Activated CD4-positive, CD25-positive, alpha-beta regulatory T cell treated with anti-CD3 and anti-CD28 coated beads, Interleukin-2, amount 50 U/mL, for 72 hours (primary cell): Measurements from ENCODE around the gene RTN4RL1.
"Not testable (repeated sequence)": the region's sequence is repeated elsewhere in the genome, so short reads cannot be mapped to it uniquely, and the experiment has no call there.

ENCODE experiments used
- DNase-seq: peaks from one replicate; pipeline ENCODE4 v3.0.0; 2021

Gene RTN4RL1

DNA sequence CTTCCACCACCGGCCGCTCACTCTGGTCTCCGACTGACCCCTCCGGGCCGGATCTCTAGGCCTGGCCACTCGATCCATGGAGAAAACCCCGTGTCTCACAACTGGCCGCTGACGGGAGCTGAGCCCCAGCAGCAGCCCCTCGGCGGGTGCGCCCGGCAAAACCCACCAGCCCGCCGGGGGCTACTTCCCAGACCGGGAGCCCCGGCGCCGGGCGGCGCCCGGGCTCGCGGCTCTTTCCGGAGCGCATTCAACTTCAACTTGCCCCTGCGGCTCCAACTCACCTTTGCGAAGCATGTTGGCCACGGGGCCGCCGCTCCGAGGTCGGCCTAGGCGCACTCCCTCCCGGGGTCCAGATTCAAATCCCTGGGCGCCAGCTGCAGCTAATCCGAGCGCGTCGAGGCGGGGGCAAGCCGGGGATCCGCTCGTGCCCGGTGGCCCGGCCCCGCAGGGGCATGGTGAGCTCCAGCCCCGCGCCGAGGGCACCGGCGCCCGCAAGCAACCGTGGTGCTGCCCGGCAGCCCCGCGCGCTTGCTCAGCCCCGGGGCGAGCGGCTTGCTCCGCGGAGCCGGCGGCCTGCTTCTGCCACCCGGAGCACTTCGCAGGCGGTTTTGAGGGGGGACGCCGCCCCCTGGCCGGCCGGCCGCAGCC is 438 bp downstream of the RTN4RL1 start:
- no peak for DNase-seq

DNA sequence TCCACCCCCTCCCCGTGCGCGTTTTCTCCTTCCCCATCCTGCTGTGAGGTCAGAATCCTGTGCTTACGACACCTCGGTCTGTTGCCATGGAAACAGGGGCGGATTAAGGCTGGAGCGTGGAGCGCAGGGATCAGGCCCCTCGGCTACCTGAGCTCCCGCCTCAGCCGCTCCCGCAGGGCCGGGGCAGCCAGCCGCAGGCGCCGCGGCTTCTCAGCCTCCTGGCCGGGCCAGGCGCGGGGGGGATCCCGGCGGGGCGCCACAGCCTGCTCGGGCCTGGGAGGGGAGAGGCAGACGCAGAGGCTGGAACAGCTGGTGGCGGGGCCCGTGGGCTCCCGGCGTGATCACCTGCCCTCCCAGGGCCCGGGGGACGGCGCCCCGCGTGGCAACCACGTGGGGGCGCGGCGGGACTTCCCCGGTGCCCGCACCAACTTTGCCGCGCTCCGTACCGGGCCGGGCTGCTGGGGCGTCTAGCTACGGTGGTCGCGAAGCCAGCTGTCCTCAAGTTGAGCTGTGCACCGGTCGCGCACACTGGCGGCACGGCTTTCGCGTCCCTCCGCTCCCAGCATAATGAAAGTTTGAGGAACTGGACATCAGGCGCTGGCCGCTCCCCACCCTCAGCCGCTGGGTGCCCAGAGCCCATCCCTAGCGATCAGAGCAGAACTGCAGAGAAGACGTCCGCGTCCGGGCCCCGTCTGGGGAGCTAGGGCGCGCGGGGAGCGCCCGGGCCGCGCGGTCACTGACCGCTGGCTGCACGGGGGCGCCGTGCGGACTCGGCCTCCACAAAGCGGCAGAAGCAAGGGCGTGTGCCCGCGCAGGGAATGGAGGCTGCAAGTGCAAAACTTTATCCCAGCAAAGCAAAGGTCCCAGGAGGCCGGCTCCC is 1.2 kb downstream of the RTN4RL1 start:
- DNase-seq, result no peak

DNA sequence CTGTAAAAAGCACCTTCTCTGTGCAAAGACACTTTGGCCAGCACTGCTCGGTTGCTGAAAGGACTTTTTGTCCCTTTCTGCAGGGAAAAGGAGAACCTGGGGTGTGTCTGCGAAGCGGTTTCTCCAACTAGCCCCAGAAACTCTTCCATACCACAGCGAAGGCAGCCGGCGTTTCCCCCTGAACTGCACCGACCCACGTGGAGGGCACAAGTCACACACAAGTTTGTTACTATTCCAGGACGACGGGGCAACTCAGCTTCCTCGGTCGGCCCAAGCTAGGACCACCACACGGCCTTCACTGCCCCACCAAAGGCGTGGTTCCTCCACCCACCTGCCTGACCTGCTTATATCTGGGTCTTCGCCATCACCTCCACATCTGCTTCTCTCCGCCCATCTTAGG is 1.9 kb downstream of the RTN4RL1 start:
- DNase-seq, result no peak

DNA sequence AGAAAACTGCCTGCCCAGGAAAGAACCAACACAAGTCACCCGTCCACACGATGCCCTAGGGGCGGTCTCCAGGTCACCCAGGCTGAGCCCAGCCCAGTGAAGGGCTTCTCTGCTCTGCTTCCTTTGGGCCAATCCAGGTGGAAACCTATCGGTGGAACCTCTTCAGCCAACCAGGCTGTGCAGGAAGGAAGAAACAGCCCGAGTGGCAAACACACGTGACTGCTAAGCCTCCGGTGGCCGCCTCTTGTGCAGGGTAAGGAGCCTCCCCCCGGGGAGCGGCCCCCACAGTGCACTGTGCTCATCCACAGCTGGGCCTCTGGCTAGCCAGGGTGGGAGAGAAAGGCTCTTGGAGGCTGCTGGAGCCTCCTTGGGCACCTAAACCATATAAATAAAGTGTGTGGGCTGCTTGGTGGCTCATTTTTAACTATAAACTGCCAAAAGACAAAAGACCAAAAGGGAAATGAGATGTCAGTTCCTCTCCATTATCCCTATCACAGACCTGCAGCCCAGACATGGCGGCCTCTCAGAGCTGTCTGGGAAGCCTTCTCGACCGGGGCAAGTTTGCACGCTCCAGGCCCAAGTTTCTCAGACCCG is 2.4 kb downstream of the RTN4RL1 start:
- no peak for DNase-seq

DNA sequence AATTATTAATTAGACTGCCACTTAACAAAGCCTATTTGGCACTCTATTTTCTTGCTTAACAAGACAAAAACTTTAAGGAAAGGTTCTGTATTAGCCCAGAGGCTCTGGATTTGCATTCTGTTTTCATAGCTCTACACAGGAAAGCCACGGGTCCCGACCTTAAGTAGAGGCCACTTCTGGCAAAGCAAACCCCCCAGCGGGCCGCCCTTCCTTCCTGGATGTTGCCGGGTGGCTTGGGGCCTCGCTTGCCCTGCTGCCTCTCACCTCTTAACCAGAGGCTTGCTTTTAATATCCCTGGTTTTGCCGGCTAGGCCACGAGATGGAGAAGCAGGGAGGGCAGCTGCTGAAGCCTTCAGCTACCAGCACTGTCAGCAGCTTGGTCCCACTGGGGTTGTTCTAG is 4.4 kb downstream of the RTN4RL1 start:
- DNase-seq, result no peak

DNA sequence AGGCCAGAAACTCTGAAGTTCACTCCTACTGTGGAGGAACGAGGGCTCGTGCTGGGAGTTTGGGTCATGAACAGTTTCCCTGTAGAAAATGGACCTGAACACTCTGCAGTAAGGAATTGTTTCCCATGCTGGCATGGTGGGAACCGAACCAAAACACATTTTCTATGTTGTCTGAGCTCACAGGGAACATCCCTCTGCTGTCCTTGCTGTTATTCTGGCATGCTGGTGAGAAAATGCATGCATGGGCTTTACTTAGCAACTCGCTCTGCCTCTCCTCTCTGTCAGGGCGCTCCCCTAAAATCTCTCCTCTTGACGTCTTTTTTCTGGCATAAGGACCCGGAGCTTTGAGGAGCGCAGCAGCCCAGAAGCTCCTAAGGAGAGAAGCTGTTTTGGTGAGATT is 5.4 kb downstream of the RTN4RL1 start:
- DNase-seq, result no peak

DNA sequence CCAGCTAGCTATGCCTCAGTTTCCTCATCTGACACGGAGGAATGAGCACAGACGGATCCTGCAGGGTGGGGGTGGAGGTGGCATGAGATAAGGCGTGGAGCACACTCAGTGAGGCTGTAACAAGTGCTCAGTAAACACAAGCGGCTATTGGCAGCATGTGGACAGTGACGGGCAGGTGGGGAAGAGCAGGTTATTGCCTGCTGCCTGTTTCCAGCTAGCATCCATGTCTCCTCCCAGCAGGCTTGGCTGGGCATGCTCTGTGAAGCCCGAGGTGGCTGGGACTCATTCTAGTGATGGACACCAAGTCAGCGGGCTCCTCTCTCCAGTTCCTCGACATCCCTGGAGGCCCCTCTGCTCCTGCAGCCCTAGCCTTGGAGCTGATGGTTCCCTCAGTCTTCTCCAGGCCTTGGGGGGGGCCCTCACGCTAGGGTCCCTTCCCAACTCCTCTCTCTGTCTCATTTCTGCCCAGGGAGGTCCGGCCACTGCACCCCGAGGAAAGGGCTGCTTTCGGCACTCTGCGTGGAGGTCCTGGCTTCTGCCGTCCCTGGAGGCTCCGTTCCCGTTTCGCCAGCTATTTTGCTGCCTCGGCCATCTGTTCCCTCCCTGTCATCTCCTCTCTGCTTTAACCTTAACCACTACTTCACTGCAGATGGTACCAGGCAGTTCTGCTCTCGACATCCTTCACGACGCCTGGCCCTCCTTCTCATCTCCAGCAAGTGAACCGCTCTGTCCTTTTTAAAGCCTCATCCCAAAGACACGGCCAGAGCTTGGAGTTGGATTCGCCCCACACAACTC is 6.2 kb downstream of the RTN4RL1 start:
- no peak for DNase-seq

DNA sequence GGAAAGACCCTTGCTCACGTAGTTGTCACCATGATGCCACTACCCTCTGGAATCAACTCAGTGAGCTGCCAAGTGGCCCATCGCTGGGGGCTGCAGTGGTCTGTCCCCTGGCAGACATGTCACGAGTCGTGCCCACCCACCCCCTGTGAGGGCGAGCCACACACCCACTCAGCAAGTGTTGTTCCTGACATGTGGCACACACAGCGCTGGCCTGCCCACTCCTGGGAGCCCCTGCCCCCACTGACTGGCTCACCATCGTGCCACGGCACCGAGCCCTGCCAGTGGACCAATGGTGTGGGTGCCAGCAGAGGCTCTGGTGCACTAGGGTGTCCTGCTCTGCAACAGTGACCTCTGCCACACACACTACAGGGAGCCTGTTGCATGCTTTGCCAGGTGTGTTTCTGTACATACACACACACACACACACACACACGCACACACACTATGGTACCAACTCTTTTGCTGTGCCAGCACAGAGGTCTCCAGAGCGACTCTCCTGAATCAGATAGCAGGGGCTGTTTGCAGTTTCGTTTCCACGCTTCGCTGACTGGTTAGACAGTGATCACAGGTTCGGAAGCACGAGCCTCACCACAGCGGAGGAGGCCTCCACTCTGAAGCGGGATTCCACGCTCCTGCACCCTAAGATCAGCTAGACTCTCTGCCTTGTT is 7.7 kb downstream of the RTN4RL1 start:
- DNase-seq, result no peak

DNA sequence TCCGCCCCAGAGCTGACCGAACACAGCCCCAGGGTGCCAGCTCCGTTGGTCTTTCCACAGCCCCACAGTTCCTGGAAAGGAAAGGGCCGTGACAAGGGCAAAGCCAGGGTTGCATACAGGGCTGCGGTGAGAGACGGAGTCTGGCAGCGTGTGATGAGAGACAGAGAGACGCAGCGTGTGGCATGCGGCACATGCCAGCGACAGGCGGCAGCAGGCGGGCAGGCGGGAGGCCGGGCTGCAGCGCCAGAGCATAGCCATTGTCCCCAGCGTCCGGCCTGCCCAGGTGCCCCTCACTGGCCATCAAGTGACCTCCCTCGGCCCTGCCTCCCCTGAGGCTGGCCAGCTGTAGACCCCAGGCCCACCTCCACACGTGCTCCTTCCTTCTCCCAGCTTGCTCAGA is 8.6 kb downstream of the RTN4RL1 start:
- no peak for DNase-seq

DNA sequence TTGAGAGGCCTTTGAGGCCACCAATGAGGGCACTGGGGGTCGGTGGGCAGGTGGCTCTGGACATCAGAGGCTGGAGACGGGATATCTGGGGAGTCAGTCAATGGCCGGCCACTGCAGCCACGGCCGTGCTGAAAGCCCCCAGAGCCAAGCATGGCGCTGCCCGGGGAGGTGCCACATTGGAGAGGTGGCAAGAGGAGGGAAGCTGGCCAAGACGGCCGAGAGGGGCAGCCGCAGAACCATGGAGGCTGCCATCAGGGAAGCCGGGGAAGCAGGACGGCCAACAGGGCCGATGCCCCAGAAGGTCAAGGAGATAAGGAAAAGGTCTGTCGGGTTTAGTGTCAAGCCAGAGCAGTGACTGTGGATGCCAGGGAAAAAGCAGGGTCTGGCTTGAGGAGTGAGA is 9.8 kb downstream of the RTN4RL1 start:
- no peak for DNase-seq

DNA sequence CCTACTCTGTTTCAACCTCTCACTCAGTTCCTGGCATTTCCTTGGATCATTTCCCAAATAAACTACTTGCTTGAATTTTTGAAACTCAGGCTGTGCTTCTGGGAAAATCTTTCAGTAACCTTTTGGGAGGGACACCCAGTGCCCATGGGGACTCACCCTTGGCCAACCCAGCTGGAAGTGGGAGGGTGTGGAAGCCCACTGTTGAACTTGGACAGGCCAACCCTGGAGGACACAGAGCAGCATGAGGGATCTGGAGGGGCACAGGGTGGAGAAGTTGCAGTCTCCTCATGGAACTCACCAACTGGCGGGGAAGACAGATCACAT is 11.2 kb downstream of the RTN4RL1 start:
- no peak for DNase-seq

DNA sequence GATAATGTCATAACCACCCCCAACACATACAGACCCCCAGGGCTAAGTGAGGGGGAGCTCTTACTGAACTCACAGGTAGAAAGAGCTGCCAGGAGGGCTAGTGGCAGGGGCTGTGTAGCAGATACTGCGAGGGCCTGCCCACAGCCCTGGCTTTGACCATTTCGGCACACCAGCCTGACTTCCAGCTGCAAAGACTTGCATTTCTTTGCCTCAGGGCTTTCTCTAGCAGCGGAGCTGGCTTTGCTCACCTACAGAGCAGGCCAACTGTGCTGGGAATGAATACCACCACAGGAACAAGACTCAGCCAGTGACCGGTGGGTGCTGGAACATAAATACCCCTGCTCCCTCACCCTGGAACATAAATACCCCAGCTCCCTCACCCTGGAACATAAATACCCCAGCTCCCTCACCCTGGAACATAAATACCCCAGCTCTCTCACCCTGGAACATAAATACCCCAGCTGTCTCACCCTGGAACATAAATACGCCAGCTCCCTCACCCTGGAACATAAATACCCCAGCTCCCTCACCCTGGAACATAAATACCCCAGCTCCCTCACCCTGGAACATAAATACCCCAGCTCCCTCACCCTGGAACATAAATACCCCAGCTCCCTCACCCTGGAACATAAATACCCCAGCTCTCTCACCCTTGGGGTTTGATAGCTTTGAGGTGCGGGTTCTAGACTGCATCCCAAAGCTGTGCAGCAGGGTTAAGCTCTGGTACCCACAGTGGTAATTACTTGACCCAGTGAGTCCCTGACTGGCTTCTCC is 11.7 kb downstream of the RTN4RL1 start:
- not testable (repeated sequence) for DNase-seq

DNA sequence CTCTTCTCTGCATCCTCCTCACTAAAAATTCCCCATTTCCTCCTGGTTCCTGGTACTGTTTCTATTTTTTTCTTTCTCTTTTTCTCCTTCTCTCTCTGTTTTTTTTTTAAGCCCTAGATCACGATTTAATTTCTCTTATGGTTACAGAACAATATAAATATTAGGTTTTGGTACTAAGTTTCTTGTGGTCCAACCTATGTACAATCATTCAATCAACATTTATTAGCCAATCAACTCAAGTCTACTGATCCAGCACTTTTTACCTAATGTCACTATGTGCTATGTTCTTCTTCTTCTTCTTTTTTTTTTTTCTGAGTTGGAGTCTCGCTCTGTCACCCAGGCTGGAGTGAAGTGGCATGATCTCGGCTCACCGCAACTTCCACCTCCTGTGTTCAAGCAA is 12.6 kb downstream of the RTN4RL1 start:
- DNase-seq, result no peak

DNA sequence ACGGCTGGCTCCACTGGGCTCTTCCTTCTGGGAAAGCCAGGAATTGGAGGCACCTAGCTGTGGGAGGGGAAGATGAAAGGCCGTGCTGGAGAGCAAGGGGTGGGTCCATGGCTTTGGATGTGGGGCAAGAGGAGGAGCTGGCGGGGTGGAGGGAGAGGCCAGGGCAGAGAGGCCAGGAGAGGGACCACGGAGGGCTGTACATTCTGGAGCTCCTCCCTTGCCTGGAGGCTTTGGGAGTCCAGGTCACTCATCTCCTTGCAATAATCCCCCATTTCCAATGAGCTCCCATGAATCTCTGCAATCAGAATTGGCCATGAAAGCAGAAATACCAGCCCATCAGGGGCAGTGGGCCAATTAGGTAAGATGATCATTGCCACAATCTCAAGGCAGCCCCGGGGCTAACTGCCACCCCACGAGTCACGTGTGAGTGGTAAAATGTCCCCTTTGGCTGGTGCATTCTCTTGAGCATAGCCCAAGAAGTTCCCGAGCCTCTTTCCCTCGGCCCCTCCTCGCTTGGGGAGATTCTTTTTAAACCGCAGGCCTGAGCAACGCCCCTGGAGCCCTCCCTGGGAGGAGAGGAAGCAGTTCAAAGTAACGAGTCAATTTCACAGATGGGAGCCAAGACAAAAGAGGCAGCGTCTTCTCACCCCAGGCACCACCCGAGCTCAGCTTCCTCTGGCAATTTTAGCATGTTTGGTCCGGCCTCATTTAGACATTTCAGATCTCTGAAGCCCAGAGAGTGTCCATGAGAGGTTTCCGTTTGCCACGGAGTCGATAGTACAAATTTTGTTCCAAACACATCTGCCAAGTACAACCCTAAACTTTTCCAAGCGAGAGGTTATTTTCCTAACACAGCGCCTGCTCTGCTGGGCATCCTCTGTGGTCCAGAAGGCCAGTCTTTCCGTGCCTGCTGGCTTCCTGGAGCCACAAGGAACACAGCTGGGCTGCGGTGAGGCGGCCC is 13.4 kb downstream of the RTN4RL1 start:
- DNase-seq, result no peak

DNA sequence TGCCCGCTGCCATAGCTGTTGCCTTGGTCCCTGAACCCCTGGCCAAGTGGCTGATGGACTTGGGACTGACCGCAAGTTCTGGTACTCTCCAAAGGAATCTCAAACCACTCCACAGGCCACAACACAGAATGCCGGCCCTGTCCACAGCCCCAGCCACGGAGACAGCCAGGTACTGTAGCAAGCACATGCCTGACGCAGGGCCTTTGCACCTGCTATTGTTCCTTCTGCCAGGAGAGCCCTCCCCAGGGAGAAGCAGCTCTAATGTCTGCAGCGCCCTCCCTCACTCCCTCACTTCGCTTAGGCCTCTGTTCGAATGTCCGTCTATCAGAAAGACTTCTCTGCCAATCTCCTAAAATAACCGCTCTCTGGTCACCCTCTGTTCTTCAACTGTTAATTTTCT is 15.4 kb downstream of the RTN4RL1 start:
- no peak for DNase-seq

DNA sequence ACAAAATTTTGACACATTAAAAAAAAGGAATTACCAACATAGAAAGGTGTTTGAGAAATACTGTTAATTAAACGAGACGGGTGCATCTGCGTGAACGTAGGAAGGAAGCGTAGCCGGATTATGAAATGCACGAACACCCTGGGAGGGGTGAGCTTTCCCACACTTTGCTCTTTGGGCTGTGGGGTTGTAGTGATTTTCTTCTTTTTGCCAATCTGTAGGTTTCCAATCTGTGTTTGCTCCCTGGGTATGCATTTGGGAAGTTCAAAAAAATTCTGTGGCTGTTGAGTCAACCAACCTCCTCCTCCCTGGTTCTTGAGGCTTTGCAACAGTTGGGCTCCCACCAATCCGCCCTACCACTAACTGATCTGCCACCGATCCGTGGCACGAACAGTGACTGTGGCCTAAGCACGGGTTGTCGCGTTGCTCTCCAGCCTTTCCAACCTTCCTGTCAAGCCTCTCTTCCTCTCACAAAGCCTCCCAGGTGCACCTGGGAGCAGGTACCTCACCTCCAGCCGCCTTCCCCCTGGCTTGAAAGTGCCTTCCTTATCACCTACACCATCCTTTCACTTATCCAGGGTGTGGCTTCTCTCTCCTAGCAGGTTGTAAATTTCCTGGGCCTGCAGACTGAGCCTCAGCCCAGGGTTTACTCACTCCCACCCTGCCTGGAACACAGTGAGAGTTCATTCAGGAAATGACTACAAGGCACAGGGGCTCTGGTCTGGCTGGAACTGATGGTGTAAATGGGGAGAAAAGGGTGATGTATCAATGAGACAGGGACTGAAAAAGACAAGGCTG is 16.6 kb downstream of the RTN4RL1 start:
- DNase-seq, result no peak

DNA sequence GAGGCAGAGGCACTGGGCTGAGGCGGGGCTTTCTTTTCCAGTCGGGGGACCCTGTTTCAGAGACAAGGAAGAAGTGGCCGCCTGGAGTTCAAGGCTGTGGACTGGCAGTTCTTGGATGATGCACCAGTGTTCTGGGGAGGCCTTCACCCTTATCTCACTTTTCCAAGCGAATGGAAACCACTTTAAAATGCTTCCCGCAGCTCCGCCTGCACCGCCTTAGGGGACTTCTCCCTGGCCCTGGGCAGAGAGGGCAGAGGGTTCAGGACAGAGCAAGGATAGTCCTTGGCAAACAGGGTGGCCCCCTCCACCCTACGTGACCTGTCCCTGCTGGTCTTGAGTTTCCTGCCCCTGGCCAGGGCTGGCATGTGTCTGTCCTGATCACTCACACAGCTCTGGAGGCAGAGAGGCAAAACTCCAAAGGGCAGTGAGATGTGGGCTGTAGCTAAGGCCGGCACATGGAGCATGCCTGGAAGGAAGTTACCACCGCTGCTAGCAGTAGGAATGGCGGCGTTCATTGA is 20.6 kb downstream of the RTN4RL1 start:
- no peak for DNase-seq

DNA sequence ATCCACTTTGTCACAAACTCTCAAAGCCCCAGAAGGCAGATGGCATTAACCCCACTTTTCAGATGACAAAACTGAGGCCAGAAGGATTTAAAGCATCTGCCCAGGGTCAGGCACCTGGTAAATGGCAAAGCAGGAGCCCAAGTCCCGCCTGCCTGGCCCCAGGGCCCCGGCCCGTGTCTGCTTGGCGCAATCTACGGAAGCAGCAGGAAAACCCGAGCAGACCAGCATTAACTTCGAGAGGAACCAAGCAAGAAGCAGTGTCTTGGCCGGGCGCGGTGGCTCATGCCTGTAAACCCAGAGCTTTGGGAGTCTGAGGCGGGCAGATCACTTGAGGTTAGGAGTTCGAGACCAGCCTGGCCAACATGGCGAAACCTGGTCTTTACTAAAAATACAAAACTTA is 21.6 kb downstream of the RTN4RL1 start:
- no peak for DNase-seq

DNA sequence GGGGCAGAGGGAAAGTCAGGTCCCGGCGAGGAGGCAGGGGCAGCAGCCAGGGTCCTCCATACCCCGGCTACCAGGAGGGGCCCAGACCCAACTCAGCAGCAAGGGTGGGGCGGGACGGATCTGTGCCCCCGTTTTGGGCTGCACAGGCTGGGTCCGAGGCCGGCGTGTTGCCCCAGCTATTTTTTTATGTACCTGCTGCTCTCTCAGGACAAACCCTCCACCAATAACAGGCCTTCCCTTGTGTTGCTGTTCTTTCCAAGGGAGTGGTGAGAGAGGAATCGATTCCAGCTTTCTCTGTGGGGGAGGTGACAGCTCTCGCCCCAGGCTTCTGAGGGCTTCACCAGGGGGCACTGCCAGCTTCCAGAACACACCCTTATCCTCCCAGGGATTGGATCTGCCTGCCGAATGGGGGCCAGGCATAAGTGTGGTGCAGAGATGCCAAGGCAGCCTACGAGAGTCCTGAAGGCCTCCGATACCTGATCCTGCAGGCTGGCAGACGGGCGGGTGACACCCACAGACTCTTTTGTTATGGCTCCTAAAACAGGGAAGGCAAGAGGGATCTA is 22.3 kb downstream of the RTN4RL1 start:
- DNase-seq, result no peak
